H1 (cell line): ENCODE measurements around the gene DNAJC27. TPM values are rescaled to one million over a fixed set of nuclear protein-coding genes. Genes with fewer than 3 reads are reported as not detected.

ENCODE experiments used
- CTCF ChIA-PET: fragments of 300-600 bp; sonication (Branson Sonifier 250); formaldehyde crosslinking; loops from one replicate; lab custom pipeline; 2021; ENCODE audit not compliant: partially characterized antibody; lab: Charles Lee
- POLR2A ChIA-PET: fragments of 300-600 bp; sonication (Branson Sonifier 250); formaldehyde crosslinking; loops from one replicate; lab custom pipeline; 2021; ENCODE audit warnings: inconsistent platforms; ENCODE audit not compliant: partially characterized antibody; lab: Charles Lee
- DNase-seq, 2 experiments: peaks; one replicate each; pipeline versions ENCODE4 v3.0.0 to v3.0.0-alpha.2; 2010 to 2022; ENCODE audit warnings: low spot score in 2 of 2, low read depth in 1 of 2, mixed read lengths in 1 of 2
- FAIRE-seq: peaks from 2 replicates; lab custom pipeline; 2011; peaks lifted over from hg19 to GRCh38; lab: Jason Lieb, UNC
- H2AFZ ChIP-seq: 2 replicates; pipeline ENCODE4 v1.8.1; 2012; ENCODE audit warnings: low read length, inconsistent platforms
- H2AK5ac ChIP-seq: 2 replicates; pipeline ENCODE4 v1.6.1; 2013; ENCODE audit warnings: low read depth, low read length
- H2BK120ac ChIP-seq: replicated peaks from 2 replicates; pipeline ENCODE3; 2013; ENCODE audit warnings: low read depth, low read length, inconsistent platforms
- H2BK12ac ChIP-seq: 2 replicates; pipeline ENCODE4 v1.6.1; 2013; ENCODE audit warnings: low read depth, low read length
- H2BK15ac ChIP-seq: 2 replicates; pipeline ENCODE4 v1.6.1; 2013; ENCODE audit warnings: low read length
- H2BK20ac ChIP-seq: 2 replicates; pipeline ENCODE4 v1.6.1; 2013; ENCODE audit warnings: low read length
- H2BK5ac ChIP-seq: 2 replicates; pipeline ENCODE4 v1.6.1; 2013; ENCODE audit warnings: low read depth, low read length
- H3K14ac ChIP-seq: 2 replicates; pipeline ENCODE4 v1.6.1; 2013; ENCODE audit warnings: inconsistent platforms; ENCODE audit not compliant: insufficient read length
- H3K18ac ChIP-seq: 2 replicates; pipeline ENCODE4 v1.6.1; 2013; ENCODE audit warnings: low read length; ENCODE audit errors: extremely low read depth
- H3K23ac ChIP-seq: 2 replicates; pipeline ENCODE4 v1.6.1; 2013; ENCODE audit warnings: inconsistent platforms; ENCODE audit not compliant: insufficient read length
- H3K23me2 ChIP-seq: 2 replicates; pipeline ENCODE4 v1.6.1; 2013; ENCODE audit warnings: low read depth, low read length
- H3K27ac ChIP-seq: 2 replicates; pipeline ENCODE4 v1.6.1; 2011; ENCODE audit warnings: low read depth, low read length, inconsistent platforms
- H3K27me3 ChIP-seq, 4 experiments: replicated peaks in 1 of 4; 1 replicate in 1 of 4; 2 replicates in 3 of 4; pipeline versions ENCODE4 v1.6.1 to v1.8.1; 2011 to 2013; ENCODE audit warnings: low read length in 3 of 4, mild to moderate bottlenecking in 3 of 4, inconsistent platforms in 2 of 4, mixed read lengths in 2 of 4, moderate library complexity in 1 of 4; ENCODE audit not compliant: control insufficient read depth in 3 of 4, insufficient read depth in 3 of 4; ENCODE audit errors: extremely low read depth in 1 of 4
- H3K36me3 ChIP-seq, 4 experiments: 2 replicates each; pipeline versions ENCODE4 v1.6.1 to v1.8.1; 2011 to 2013; ENCODE audit warnings: mild to moderate bottlenecking in 4 of 4, low read length in 3 of 4, moderate library complexity in 2 of 4, control low read depth in 1 of 4, inconsistent platforms in 1 of 4; ENCODE audit not compliant: insufficient read depth in 4 of 4, control insufficient read depth in 2 of 4
- H3K4ac ChIP-seq: replicated peaks from 2 replicates; pipeline ENCODE3; 2013; ENCODE audit warnings: low read length, low read depth, mixed read lengths, inconsistent platforms; ENCODE audit not compliant: insufficient read length
- H3K4me1 ChIP-seq, 4 experiments: replicated peaks in 1 of 4; 1 replicate in 1 of 4; 2 replicates in 3 of 4; pipeline versions ENCODE4 v1.6.1 to v1.8.1; 2011 to 2013; ENCODE audit warnings: low read length in 3 of 4, inconsistent platforms in 2 of 4, mixed read lengths in 1 of 4; ENCODE audit not compliant: insufficient read depth in 4 of 4, control insufficient read depth in 3 of 4
- H3K4me2 ChIP-seq, 2 experiments: 2 replicates each; pipeline versions ENCODE4 v1.6.1 to v1.8.1; 2011 to 2013; ENCODE audit warnings: low read depth in 2 of 2, low read length in 2 of 2, control low read depth in 1 of 2, inconsistent platforms in 1 of 2, mild to moderate bottlenecking in 1 of 2; ENCODE audit not compliant: insufficient read depth in 1 of 2
- H3K4me3 ChIP-seq, 4 experiments: fragments of 200-600, 300-600 bp in 1 of 4; sonication (generic), shearing (Covaris generic), sonication (Bioruptor Twin) in 1 of 4; 2 replicates each; pipeline versions ENCODE4 v1.5.1 to v1.8.1; 2011 to 2016; ENCODE audit warnings: low read length in 4 of 4, low read depth in 3 of 4, control low read depth in 2 of 4, inconsistent platforms in 2 of 4, mild to moderate bottlenecking in 2 of 4, mixed read lengths in 1 of 4, moderate library complexity in 1 of 4; ENCODE audit not compliant: insufficient read depth in 2 of 4; ENCODE audit errors: extremely low read depth in 1 of 4
- H3K56ac ChIP-seq: replicated peaks from 2 replicates; pipeline ENCODE3; 2013; ENCODE audit warnings: low read depth, mild to moderate bottlenecking, mixed read lengths, low read length, inconsistent platforms; ENCODE audit not compliant: insufficient read length
- H3K79me1 ChIP-seq: 2 replicates; pipeline ENCODE4 v1.6.1; 2013; ENCODE audit warnings: low read depth, low read length, control low read depth
- H3K79me2 ChIP-seq, 2 experiments: 2 replicates each; pipeline versions ENCODE4 v1.6.1 to v1.8.1; 2012 to 2013; ENCODE audit warnings: low read length in 2 of 2, mild to moderate bottlenecking in 2 of 2, inconsistent platforms in 1 of 2; ENCODE audit not compliant: insufficient read depth in 2 of 2, control insufficient read depth in 1 of 2
- H3K9ac ChIP-seq, 4 experiments: replicated peaks in 1 of 4; 1 replicate in 1 of 4; 2 replicates in 3 of 4; pipeline versions ENCODE4 v1.6.1 to v1.8.1; 2011 to 2013; ENCODE audit warnings: low read depth in 3 of 4, low read length in 3 of 4, control low read depth in 2 of 4, mild to moderate bottlenecking in 2 of 4, moderate library complexity in 2 of 4, inconsistent platforms in 1 of 4; ENCODE audit errors: extremely low read depth in 1 of 4
- H3K9me3 ChIP-seq, 2 experiments: 2 replicates each; pipeline versions ENCODE4 v1.6.1 to v1.8.1; 2012 to 2013; ENCODE audit warnings: mild to moderate bottlenecking in 2 of 2, moderate library complexity in 2 of 2, control low read depth in 1 of 2, inconsistent platforms in 1 of 2, low read depth in 1 of 2, low read length in 1 of 2, mixed read lengths in 1 of 2; ENCODE audit not compliant: insufficient read depth in 2 of 2
- H4K20me1 ChIP-seq, 2 experiments: replicated peaks in 1 of 2; 2 replicates each; pipeline versions ENCODE3 to v1.8.1; 2011 to 2013; ENCODE audit warnings: inconsistent platforms in 2 of 2, low read length in 2 of 2, mild to moderate bottlenecking in 1 of 2; ENCODE audit not compliant: insufficient read depth in 2 of 2, control insufficient read depth in 1 of 2
- H4K5ac ChIP-seq: 2 replicates; pipeline ENCODE4 v1.6.1; 2013; ENCODE audit warnings: low read length, low read depth, mixed read lengths, inconsistent platforms; ENCODE audit not compliant: insufficient read length
- H4K8ac ChIP-seq: 2 replicates; pipeline ENCODE4 v1.8.0; 2013; ENCODE audit warnings: mild to moderate bottlenecking, moderate library complexity, low read length, inconsistent platforms; ENCODE audit not compliant: insufficient read depth; ENCODE audit errors: extremely low read depth
- H4K91ac ChIP-seq: replicated peaks from 2 replicates; pipeline ENCODE3; 2013; ENCODE audit warnings: low read length, mixed read lengths, inconsistent platforms; ENCODE audit not compliant: insufficient read length
- TAF7 ChIP-seq: optimal IDR thresholded peaks from 2 replicates; pipeline ENCODE3; 2011; ENCODE audit warnings: low read depth, mild to moderate bottlenecking, inconsistent platforms, low read length, moderate library complexity, borderline replicate concordance
- WGBS, 2 experiments: shearing (Covaris generic) in 1 of 2; methylation state at CpG; one replicate each; pipeline versions ENCODE4 v1.1.6 to v1.1.7; 2013 to 2015; ENCODE audit warnings: low lambda C conversion rate in 2 of 2, mixed read lengths in 2 of 2, inconsistent platforms in 1 of 2, low coverage in 1 of 2, missing lambda C conversion rate in 1 of 2; ENCODE audit not compliant: insufficient replicate concordance in 2 of 2, insufficient coverage in 1 of 2, insufficient read length in 1 of 2; ENCODE audit errors: extremely low coverage in 1 of 2, missing lambda C conversion rate in 1 of 2; 5-methylcytosine and 5-hydroxymethylcytosine counted together
- polyA plus RNA-seq, 7 experiments: library from polyadenylated mRNA; depleted of rRNA in 3 of 7; stranded (reverse) in 5 of 7; unstranded in 2 of 7; fragments of >200 nt in 5 of 7; fragments of 200-250 nt in 2 of 7; gene quantifications; 1 replicate in 5 of 7; 2 replicates in 1 of 7; 4 replicates in 1 of 7; pipeline versions ENCODE4 v1.2.1 to v1.2.3, GENCODE V29; 2011 to 2013; ENCODE audit warnings: missing spikeins in 2 of 7, mixed read lengths in 2 of 7
- total RNA-seq: library from RNA; stranded (reverse); fragmentation: NEBNext Ultra II Directional; extraction: Animal tissue kit (Norgen Biotek cat#: 25700); gene quantifications from 2 replicates; pipeline ENCODE4 v1.2.1, GENCODE V29; 2021

Gene DNAJC27
- total and polyA plus RNA-seq, 2 of the 8 experiments (the other 6 are each of a cell fraction or from before 2014, with no cell fraction given): 1.4 to 4.5 TPM

- Histone ChIP-seq H4K91ac (no peak overlapping the region), H3K4me2 (peak overlapping the region; percentile 87 to 98), H4K20me1 (no peaks in the 10 kb centered on the region), H2BK120ac (no peak overlapping the region), H3K23ac (no peak overlapping the region), H4K8ac (peak overlapping the region; percentile 97), H3K9me3 (no peaks in the 10 kb centered on the region), H4K5ac (peak overlapping the region; percentile 78), H2BK12ac (peak overlapping the region; percentile 80), H3K4me3 (peak overlapping the region; percentile 88 to 96 (median 92)), H3K27me3 (no peaks in the 10 kb centered on the region), H3K23me2 (peaks cover 10% of the 10 kb centered on the region), H3K36me3 (peaks cover 0 to 11% (median 4%) of the 10 kb centered on the region in 4 experiments; a peak in 4 of 8 replicates), H2BK15ac (no peak overlapping the region), H2BK5ac (peak overlapping the region; percentile 99), H3K27ac (peak overlapping the region; percentile 94), H3K4me1 (no peaks in the 10 kb centered on the region), H3K14ac (no peak overlapping the region), H3K4ac (peak overlapping the region; percentile 49), H2AFZ (peak overlapping the region; percentile 91), H3K79me2 (peaks cover 0 to 6% of the 10 kb centered on the region in 2 experiments; a peak in 1 of 4 replicates), H2AK5ac (no peak overlapping the region), H2BK20ac (no peak overlapping the region), H3K56ac (peak overlapping the region; percentile 87), H3K79me1 (no peaks in the 10 kb centered on the region), H3K9ac (peak overlapping the region; percentile 80 to 95 (median 89)), H3K18ac (peak overlapping the region; percentile 81)
- POLR2A ChIA-PET: interaction anchor here (0.9 to 1.0 kb wide), 2 partner anchors 149 to 161 kb away, joined by 3 read pairs; no protein-coding TSS in a partner anchor
- 3% methylated on average over 22 of the region's 23 CpGs; no CpG with 5 or more reads in 1 of the 2 experiments for WGBS, 2 experiments
- CTCF ChIA-PET: interaction anchor here (0.9 to 1.4 kb wide), 2 partner anchors 31 to 258 kb away, joined by 3 to 4 read pairs; no protein-coding TSS in a partner anchor
- DNase-seq: no peak
- no peak for FAIRE-seq
- TF ChIP-seq TAF7: no peak
Observed at GRCh38 chr2:24971286-24971535, 544 bp downstream of the DNAJC27 start.
